H9 (cell line): ENCODE data around the gene SPAG5. TPM values are rescaled to one million over a fixed set of nuclear protein-coding genes. Genes with fewer than 3 reads are reported as not detected.

ENCODE experiments used
- DNase-seq: peaks from one replicate; pipeline ENCODE4 v3.0.0-alpha.2; 2017
- H2AFZ ChIP-seq: one replicate; pipeline ENCODE4 v1.6.1; 2013; ENCODE audit warnings: mild to moderate bottlenecking, low read length, control low read depth, moderate library complexity
- H2AK5ac ChIP-seq: 2 replicates; pipeline ENCODE4 v1.6.1; 2013; ENCODE audit warnings: low read length, control low read depth, mixed read lengths; ENCODE audit not compliant: insufficient read length
- H2BK120ac ChIP-seq: one replicate; pipeline ENCODE4 v1.6.1; 2013; ENCODE audit warnings: low read depth, mild to moderate bottlenecking, low read length, control low read depth, inconsistent platforms; ENCODE audit not compliant: poor library complexity, severe bottlenecking
- H2BK12ac ChIP-seq: 2 replicates; pipeline ENCODE4 v1.6.1; 2013; ENCODE audit warnings: low read length, control low read depth, mixed read lengths, low read depth; ENCODE audit not compliant: insufficient read length
- H2BK15ac ChIP-seq: 2 replicates; pipeline ENCODE4 v1.6.1; 2013; ENCODE audit warnings: low read depth, low read length, control low read depth
- H2BK20ac ChIP-seq: one replicate; pipeline ENCODE4 v1.6.1; 2013; ENCODE audit warnings: low read depth, mild to moderate bottlenecking, low read length, control low read depth, inconsistent platforms; ENCODE audit not compliant: poor library complexity, severe bottlenecking
- H2BK5ac ChIP-seq: 2 replicates; pipeline ENCODE4 v1.6.1; 2013; ENCODE audit warnings: low read length, control low read depth, mixed read lengths; ENCODE audit not compliant: insufficient read length
- H3K14ac ChIP-seq: 2 replicates; pipeline ENCODE4 v1.6.1; 2013; ENCODE audit warnings: low read length, control low read depth; ENCODE audit not compliant: insufficient read depth
- H3K18ac ChIP-seq: 2 replicates; pipeline ENCODE4 v1.6.1; 2013; ENCODE audit warnings: low read depth, mild to moderate bottlenecking, mixed read lengths, low read length, control low read depth; ENCODE audit not compliant: insufficient read length
- H3K23ac ChIP-seq: 2 replicates; pipeline ENCODE4 v1.6.1; 2013; ENCODE audit warnings: low read length, control low read depth, mixed read lengths, low read depth; ENCODE audit not compliant: insufficient read length
- H3K23me2 ChIP-seq: 2 replicates; pipeline ENCODE4 v1.6.1; 2013; ENCODE audit warnings: low read depth, mild to moderate bottlenecking, mixed read lengths, low read length, control low read depth; ENCODE audit not compliant: insufficient read length, poor library complexity, severe bottlenecking
- H3K27ac ChIP-seq: 2 replicates; pipeline ENCODE4 v1.5.1; 2013; ENCODE audit warnings: low read length, control low read depth, mixed read lengths, low read depth; ENCODE audit not compliant: insufficient read length
- H3K27me3 ChIP-seq: 2 replicates; pipeline ENCODE4 v1.6.1; 2013; ENCODE audit warnings: low read length, control low read depth, inconsistent platforms; ENCODE audit not compliant: insufficient read depth
- H3K4ac ChIP-seq: 2 replicates; pipeline ENCODE4 v1.6.1; 2013; ENCODE audit warnings: low read depth, mild to moderate bottlenecking, control low read depth, inconsistent platforms, low read length, moderate library complexity
- H3K4me1 ChIP-seq: 2 replicates; pipeline ENCODE4 v1.6.1; 2013; ENCODE audit warnings: low read length, control low read depth, inconsistent platforms; ENCODE audit not compliant: insufficient read depth
- H3K4me2 ChIP-seq: 2 replicates; pipeline ENCODE4 v1.6.1; 2013; ENCODE audit warnings: low read length, control low read depth, mixed read lengths; ENCODE audit not compliant: insufficient read length, insufficient read depth
- H3K56ac ChIP-seq: 2 replicates; pipeline ENCODE4 v1.6.1; 2013; ENCODE audit warnings: low read depth, mild to moderate bottlenecking, mixed read lengths, low read length, control low read depth; ENCODE audit not compliant: insufficient read length
- H3K79me1 ChIP-seq: 2 replicates; pipeline ENCODE4 v1.6.1; 2013; ENCODE audit warnings: low read depth, mild to moderate bottlenecking, moderate library complexity, low read length, control low read depth, inconsistent platforms; ENCODE audit not compliant: insufficient read depth, poor library complexity, severe bottlenecking
- H3K79me2 ChIP-seq: 2 replicates; pipeline ENCODE4 v1.6.1; 2013; ENCODE audit warnings: low read length, control low read depth, inconsistent platforms; ENCODE audit not compliant: insufficient read depth
- H3K9ac ChIP-seq: 2 replicates; pipeline ENCODE4 v1.6.1; 2013; ENCODE audit warnings: low read length, control low read depth, mixed read lengths; ENCODE audit not compliant: insufficient read length; ENCODE audit errors: extremely low read depth
- H3K9me3 ChIP-seq: one replicate; pipeline ENCODE4 v1.6.1; 2013; ENCODE audit warnings: low read depth, low read length, inconsistent platforms; ENCODE audit not compliant: control insufficient read depth
- H3T11ph ChIP-seq: one replicate; pipeline ENCODE4 v1.6.1; 2013; ENCODE audit warnings: mild to moderate bottlenecking, low read length, control low read depth, inconsistent platforms
- H4K20me1 ChIP-seq: one replicate; pipeline ENCODE4 v1.6.1; 2013; ENCODE audit not compliant: control insufficient read depth, insufficient read length, insufficient read depth
- H4K5ac ChIP-seq: 2 replicates; pipeline ENCODE4 v1.6.1; 2013; ENCODE audit warnings: low read depth, mild to moderate bottlenecking, mixed read lengths, low read length, control low read depth; ENCODE audit not compliant: insufficient read length
- H4K8ac ChIP-seq: replicated peaks from 2 replicates; pipeline ENCODE4 v1.6.1; 2013; ENCODE audit warnings: low read length, control low read depth, mixed read lengths, low read depth; ENCODE audit not compliant: insufficient read length
- H4K91ac ChIP-seq: 2 replicates; pipeline ENCODE4 v1.6.1; 2013; ENCODE audit warnings: low read depth, mild to moderate bottlenecking, moderate library complexity, mixed read lengths, low read length, control low read depth; ENCODE audit not compliant: insufficient read length
- H3K27ac Mint-ChIP-seq, 3 experiments: 2 replicates in 2 of 3; 3 replicates in 1 of 3; pipeline ENCODE4 v1.8.0; 2020 to 2021; ENCODE audit warnings: mixed read lengths in 3 of 3, mild to moderate bottlenecking in 1 of 3, moderate library complexity in 1 of 3
- H3K27me3 Mint-ChIP-seq: 2 replicates; pipeline ENCODE4 v1.8.0; 2021; ENCODE audit warnings: low read depth, mild to moderate bottlenecking, moderate library complexity, mixed read lengths
- H3K36me3 Mint-ChIP-seq, 3 experiments: 2 replicates in 2 of 3; 3 replicates in 1 of 3; pipeline ENCODE4 v1.8.0; 2020 to 2021; ENCODE audit warnings: low read depth in 3 of 3, mixed read lengths in 3 of 3; ENCODE audit not compliant: insufficient read depth in 1 of 3
- H3K4me1 Mint-ChIP-seq, 2 experiments: 2 replicates each; pipeline ENCODE4 v1.8.0; 2020; ENCODE audit warnings: mixed read lengths in 2 of 2
- H3K4me3 Mint-ChIP-seq, 2 experiments: 2 replicates in 1 of 2; 3 replicates in 1 of 2; pipeline ENCODE4 v1.8.0; 2020 to 2021; ENCODE audit warnings: mild to moderate bottlenecking in 2 of 2, mixed read lengths in 2 of 2, moderate library complexity in 1 of 2
- H3K9me3 Mint-ChIP-seq, 2 experiments: 2 replicates in 1 of 2; 3 replicates in 1 of 2; pipeline ENCODE4 v1.8.0; 2020; ENCODE audit warnings: mild to moderate bottlenecking in 2 of 2, mixed read lengths in 2 of 2, moderate library complexity in 1 of 2
- WGBS: extraction: QIAGEN DNeasy Blood & Tissue Kit; methylation state at CpG from one replicate; pipeline ENCODE4 v1.1.7; 2013; ENCODE audit warnings: missing lambda C conversion rate, low lambda C conversion rate, mixed read lengths; ENCODE audit not compliant: insufficient read length; ENCODE audit errors: extremely low coverage; 5-methylcytosine and 5-hydroxymethylcytosine counted together
- total RNA-seq: library from RNA; stranded (reverse); gene quantifications from 2 replicates; pipeline ENCODE4 v1.2.1, GENCODE V29; 2021
- TF ChIP-seq, protein P1 (sequence below): fragments of 200-600 bp; sonication (generic); conservative IDR thresholded peaks from 3 replicates; pipeline ENCODE4 v1.8.0; 2021; ENCODE audit warnings: antibody characterized with exemption, mild to moderate bottlenecking

Gene SPAG5
- total RNA-seq, 1 experiment from 2014 or later, result 122 TPM

DNA sequence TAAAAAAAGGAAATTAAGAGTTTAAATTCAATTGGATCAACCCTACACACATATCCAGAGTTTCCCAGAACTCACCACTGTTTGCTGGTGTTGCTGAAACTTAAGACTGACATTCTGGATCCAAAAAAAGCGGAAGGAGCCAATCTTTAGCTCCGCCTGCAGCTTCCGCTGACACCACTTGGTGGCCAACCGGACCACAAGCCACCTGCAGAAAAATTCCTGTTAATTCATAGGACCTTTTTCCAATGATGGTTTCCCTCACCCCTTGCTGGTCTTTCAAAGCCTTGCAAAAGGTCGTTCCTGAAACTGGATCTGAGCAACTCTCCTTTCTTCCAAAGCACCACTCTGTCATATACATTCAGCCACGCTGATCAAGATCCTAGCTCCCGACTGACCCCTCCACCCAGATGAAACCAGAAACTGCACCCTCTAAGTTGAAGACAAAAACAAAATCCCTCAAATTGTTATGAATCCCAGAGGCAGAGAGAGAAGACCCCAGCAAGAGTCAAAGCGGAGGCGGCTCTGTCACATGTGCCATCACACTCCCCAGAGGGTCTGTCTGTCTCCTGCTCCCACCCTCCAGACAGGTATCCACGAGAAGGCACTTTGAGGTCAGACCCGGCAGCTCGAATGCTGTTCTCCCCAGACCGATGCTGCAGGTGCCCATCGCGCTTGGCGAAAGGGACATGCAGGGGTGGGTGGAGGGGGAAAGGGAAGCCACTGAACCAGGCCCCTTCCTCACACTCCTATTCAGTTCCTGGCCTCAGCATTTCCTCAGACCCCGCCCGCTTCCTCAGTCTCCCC, 45.4 kb upstream of the SPAG5 start:
- Histone ChIP-seq H4K5ac (no peak overlapping the region), H3K4me1 (no peaks in the 10 kb centered on the region), H3K27me3 (no peaks in the 10 kb centered on the region), H2BK5ac (no peak overlapping the region), H3K79me1 (no peaks in the 10 kb centered on the region), H3K23ac (no peak overlapping the region), H4K20me1 (no peaks in the 10 kb centered on the region), H3K9ac (peak overlapping the region; percentile 90), H3K9me3 (no peaks in the 10 kb centered on the region), H3K23me2 (peaks cover 6% of the 10 kb centered on the region), H2BK20ac (no peak overlapping the region), H3K79me2 (no peaks in the 10 kb centered on the region; the same call in 1 of the 2 replicates), H2AFZ (no peak overlapping the region), H3K27ac (no peak overlapping the region), H4K91ac (no peak overlapping the region), H4K8ac (no peak overlapping the region), H3T11ph (no peak overlapping the region), H2BK15ac (no peak overlapping the region), H3K4ac (no peak overlapping the region), H3K4me2 (peak overlapping the region; percentile 99), H2BK120ac (no peak overlapping the region), H2BK12ac (no peak overlapping the region), H2AK5ac (no peak overlapping the region), H3K18ac (no peak overlapping the region), H3K56ac (no peak overlapping the region), H3K14ac (no peak overlapping the region; the same call in 1 of the 2 replicates)
- TF ChIP-seq, protein P1, sequence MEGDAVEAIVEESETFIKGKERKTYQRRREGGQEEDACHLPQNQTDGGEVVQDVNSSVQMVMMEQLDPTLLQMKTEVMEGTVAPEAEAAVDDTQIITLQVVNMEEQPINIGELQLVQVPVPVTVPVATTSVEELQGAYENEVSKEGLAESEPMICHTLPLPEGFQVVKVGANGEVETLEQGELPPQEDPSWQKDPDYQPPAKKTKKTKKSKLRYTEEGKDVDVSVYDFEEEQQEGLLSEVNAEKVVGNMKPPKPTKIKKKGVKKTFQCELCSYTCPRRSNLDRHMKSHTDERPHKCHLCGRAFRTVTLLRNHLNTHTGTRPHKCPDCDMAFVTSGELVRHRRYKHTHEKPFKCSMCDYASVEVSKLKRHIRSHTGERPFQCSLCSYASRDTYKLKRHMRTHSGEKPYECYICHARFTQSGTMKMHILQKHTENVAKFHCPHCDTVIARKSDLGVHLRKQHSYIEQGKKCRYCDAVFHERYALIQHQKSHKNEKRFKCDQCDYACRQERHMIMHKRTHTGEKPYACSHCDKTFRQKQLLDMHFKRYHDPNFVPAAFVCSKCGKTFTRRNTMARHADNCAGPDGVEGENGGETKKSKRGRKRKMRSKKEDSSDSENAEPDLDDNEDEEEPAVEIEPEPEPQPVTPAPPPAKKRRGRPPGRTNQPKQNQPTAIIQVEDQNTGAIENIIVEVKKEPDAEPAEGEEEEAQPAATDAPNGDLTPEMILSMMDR, result peak; percentile 65
- no peaks in the 10 kb centered on the region for H3K9me3 Mint-ChIP-seq
- WGBS, result no CpG with 5 or more reads among the region's 18 CpGs
- H3K4me1 Mint-ChIP-seq, result peaks cover 14 to 23% of the 10 kb centered on the region in 2 experiments
- no peaks in the 10 kb centered on the region for H3K27me3 Mint-ChIP-seq
- H3K4me3 Mint-ChIP-seq, result peak overlapping the region; percentile 87 to 94
- H3K27ac Mint-ChIP-seq, result peak overlapping the region; percentile 62 to 84 (median 73)
- peaks cover 25 to 62% (median 50%) of the 10 kb centered on the region in 3 experiments for H3K36me3 Mint-ChIP-seq
- peak; percentile 68 for DNase-seq
